Measurements from ENCODE around the gene ETNK2. TPM values are rescaled to one million over a fixed set of nuclear protein-coding genes. Genes with fewer than 3 reads are reported as not detected.

ETNK2 gene
- total RNA-seq, 1 donor from 2014 or later, result 5.0 TPM

GRCh38 chr1:204169858-204170257 lies 18.0 kb upstream of the ETNK2 start:
- H3K36me3 Mint-ChIP-seq (ENCODE audit: unreplicated experiment), result peaks cover 9% of the 10 kb centered on the region
- DNase-seq, result no peak
- H3K4me1 Mint-ChIP-seq (ENCODE audit: low read depth, unreplicated experiment), result no peaks in the 10 kb centered on the region
- H3K27ac Mint-ChIP-seq (ENCODE audit: unreplicated experiment), result no peak overlapping the region
- no peak overlapping the region for H3K4me3 Mint-ChIP-seq (ENCODE audit: unreplicated experiment)
- TF ChIP-seq CTCF (IDR thresholded peaks at IDR 0.05; ENCODE audit: partially characterized antibody, unreplicated experiment), result no peak
- no peaks in the 10 kb centered on the region for H3K27me3 Mint-ChIP-seq (ENCODE audit: unreplicated experiment)
- H3K9me3 Mint-ChIP-seq (ENCODE audit: unreplicated experiment), result no peaks in the 10 kb centered on the region

GRCh38 chr1:204167730-204168129 lies 15.9 kb upstream of the ETNK2 start:
- peaks cover 9% of the 10 kb centered on the region for H3K36me3 Mint-ChIP-seq (ENCODE audit: unreplicated experiment)
- TF ChIP-seq CTCF (IDR thresholded peaks at IDR 0.05; ENCODE audit: partially characterized antibody, unreplicated experiment), result no peak
- H3K27me3 Mint-ChIP-seq (ENCODE audit: unreplicated experiment), result peaks cover 3% of the 10 kb centered on the region
- no peaks in the 10 kb centered on the region for H3K4me1 Mint-ChIP-seq (ENCODE audit: low read depth, unreplicated experiment)
- H3K9me3 Mint-ChIP-seq (ENCODE audit: unreplicated experiment), result no peaks in the 10 kb centered on the region
- DNase-seq, result no peak
- no peak overlapping the region for H3K4me3 Mint-ChIP-seq (ENCODE audit: unreplicated experiment)
- H3K27ac Mint-ChIP-seq (ENCODE audit: unreplicated experiment), result no peak overlapping the region

- Mint-ChIP-seq H3K4me1 (ENCODE audit: low read depth, unreplicated experiment) (no peaks in the 10 kb centered on the region), H3K27ac (ENCODE audit: unreplicated experiment) (no peak within 1 kb of the TSS), H3K4me3 (ENCODE audit: unreplicated experiment) (no peak within 1 kb of the TSS), H3K27me3 (ENCODE audit: unreplicated experiment) (peaks cover 3% of the 10 kb centered on the region), H3K36me3 (ENCODE audit: unreplicated experiment) (peaks cover 4% of the 10 kb centered on the region), H3K9me3 (ENCODE audit: unreplicated experiment) (no peaks in the 10 kb centered on the region)
- DNase-seq, result no peak
- TF ChIP-seq CTCF (IDR thresholded peaks at IDR 0.05; ENCODE audit: partially characterized antibody, unreplicated experiment), result no peak
Observed at GRCh38 chr1:204166219-204166618, 14.4 kb upstream of the ETNK2 start, which contains the start of gene REN. TSS of gene REN (minus strand) at chr1:204166337. CDS start at chr1:204166293, 44 bp downstream.

GRCh38 chr1:204162494-204163074 lies 10.7 kb upstream of the ETNK2 start:
- H3K27me3 Mint-ChIP-seq (ENCODE audit: unreplicated experiment), result peaks cover 6% of the 10 kb centered on the region
- peak overlapping the region; percentile 23 for H3K4me3 Mint-ChIP-seq (ENCODE audit: unreplicated experiment)
- H3K4me1 Mint-ChIP-seq (ENCODE audit: low read depth, unreplicated experiment), result no peaks in the 10 kb centered on the region
- H3K27ac Mint-ChIP-seq (ENCODE audit: unreplicated experiment), result no peak overlapping the region
- no peaks in the 10 kb centered on the region for H3K9me3 Mint-ChIP-seq (ENCODE audit: unreplicated experiment)
- peak; percentile 98 for TF ChIP-seq CTCF (IDR thresholded peaks at IDR 0.05; ENCODE audit: partially characterized antibody, unreplicated experiment)
- peak; percentile 91 for DNase-seq
- no peaks in the 10 kb centered on the region for H3K36me3 Mint-ChIP-seq (ENCODE audit: unreplicated experiment)

GRCh38 chr1:204161609-204162493 lies 10.0 kb upstream of the ETNK2 start:
- TF ChIP-seq CTCF (IDR thresholded peaks at IDR 0.05; ENCODE audit: partially characterized antibody, unreplicated experiment), result no peak
- Mint-ChIP-seq H3K9me3 (ENCODE audit: unreplicated experiment) (no peaks in the 10 kb centered on the region), H3K27me3 (ENCODE audit: unreplicated experiment) (peaks cover 7% of the 10 kb centered on the region), H3K36me3 (ENCODE audit: unreplicated experiment) (no peaks in the 10 kb centered on the region), H3K4me1 (ENCODE audit: low read depth, unreplicated experiment) (no peaks in the 10 kb centered on the region), H3K27ac (ENCODE audit: unreplicated experiment) (no peak overlapping the region), H3K4me3 (ENCODE audit: unreplicated experiment) (peak overlapping the region; percentile 23)
- no peak for DNase-seq
